Osteoblast (primary cell): Measurements from ENCODE around the gene TTYH3. TPM values are rescaled to one million over a fixed set of nuclear protein-coding genes. Genes with fewer than 3 reads are reported as not detected.
A peak's percentile ranks its signal among the peaks of the same experiment; 100 is the strongest.

Experiments used
- DNase-seq: peaks from one replicate; pipeline ENCODE4 v3.0.0; 2011; ENCODE audit warnings: low spot score, mixed read lengths; ENCODE audit not compliant: insufficient read length; ENCODE audit errors: missing footprints
- H2AFZ ChIP-seq: 2 replicates; pipeline ENCODE4 v1.6.0; 2011; ENCODE audit warnings: mild to moderate bottlenecking, low read length
- H3K27ac ChIP-seq: 2 replicates; pipeline ENCODE4 v1.5.1; 2011; ENCODE audit warnings: mild to moderate bottlenecking, low read depth, low read length, moderate library complexity
- H3K27me3 ChIP-seq: 2 replicates; pipeline ENCODE4 v1.6.0; 2012; ENCODE audit warnings: mild to moderate bottlenecking, control low read depth, inconsistent platforms, low read length, moderate library complexity; ENCODE audit not compliant: insufficient read depth
- H3K36me3 ChIP-seq: 2 replicates; pipeline ENCODE4 v1.5.1; 2011; ENCODE audit warnings: mild to moderate bottlenecking, low read length, control low read depth, moderate library complexity; ENCODE audit not compliant: insufficient read depth
- H3K4me1 ChIP-seq: 2 replicates; pipeline ENCODE4 v1.5.1; 2011; ENCODE audit warnings: mild to moderate bottlenecking, low read length, control low read depth, moderate library complexity; ENCODE audit not compliant: insufficient read depth
- H3K4me2 ChIP-seq: 2 replicates; pipeline ENCODE4 v1.6.0; 2011; ENCODE audit warnings: mild to moderate bottlenecking, low read length; ENCODE audit not compliant: insufficient read depth
- H3K4me3 ChIP-seq: fragments of 200-600 bp; sonication (generic); 3 replicates; pipeline ENCODE4 v1.5.1; 2012; ENCODE audit warnings: mild to moderate bottlenecking, low read length, inconsistent platforms; ENCODE audit not compliant: insufficient read depth
- H3K79me2 ChIP-seq: 2 replicates; pipeline ENCODE4 v1.6.0; 2012; ENCODE audit warnings: mild to moderate bottlenecking, low read length, control low read depth, inconsistent platforms; ENCODE audit not compliant: insufficient read depth
- H3K9me3 ChIP-seq: 2 replicates; pipeline ENCODE4 v1.5.1; 2011; ENCODE audit warnings: low read depth, low read length, control low read depth
- H4K20me1 ChIP-seq: 2 replicates; pipeline ENCODE4 v1.6.0; 2012; ENCODE audit warnings: mild to moderate bottlenecking, low read length, control low read depth; ENCODE audit not compliant: insufficient read depth
- CTCF ChIP-seq: IDR thresholded peaks from 2 replicates; pipeline ENCODE4 v1.5.1; 2011; ENCODE audit warnings: mild to moderate bottlenecking, low read depth, low read length, moderate library complexity; ENCODE audit errors: extremely low read depth
- total RNA-seq: library from RNA; depleted of rRNA; stranded (reverse); fragments of >200 nt; gene quantifications from 2 replicates; pipeline ENCODE4 v1.2.3, GENCODE V29; 2012

The TTYH3 gene
- total RNA-seq, 1 donor: 29.0 TPM

- H3K27me3 ChIP-seq: no peaks in the 10 kb centered on the region
- no peaks in the 10 kb centered on the region for H4K20me1 ChIP-seq
- no peak overlapping the region for H3K4me3 ChIP-seq
- TF ChIP-seq CTCF: no peak
- H2AFZ ChIP-seq: no peak overlapping the region
- H3K9me3 ChIP-seq: no peaks in the 10 kb centered on the region
- peaks cover 22% of the 10 kb centered on the region for H3K36me3 ChIP-seq
- DNase-seq: peak; percentile 62
- H3K79me2 ChIP-seq: no peaks in the 10 kb centered on the region
- H3K4me1 ChIP-seq: no peaks in the 10 kb centered on the region
- H3K27ac ChIP-seq: no peak overlapping the region
- H3K4me2 ChIP-seq: no peak overlapping the region
Measured at GRCh38 chr7:2598154-2598823, 33.5 kb upstream of the TTYH3 start.

GRCh38 chr7:2601065-2601464 is 30.7 kb upstream of the TTYH3 start:
- no peak overlapping the region for H2AFZ ChIP-seq
- TF ChIP-seq CTCF: no peak

DNA sequence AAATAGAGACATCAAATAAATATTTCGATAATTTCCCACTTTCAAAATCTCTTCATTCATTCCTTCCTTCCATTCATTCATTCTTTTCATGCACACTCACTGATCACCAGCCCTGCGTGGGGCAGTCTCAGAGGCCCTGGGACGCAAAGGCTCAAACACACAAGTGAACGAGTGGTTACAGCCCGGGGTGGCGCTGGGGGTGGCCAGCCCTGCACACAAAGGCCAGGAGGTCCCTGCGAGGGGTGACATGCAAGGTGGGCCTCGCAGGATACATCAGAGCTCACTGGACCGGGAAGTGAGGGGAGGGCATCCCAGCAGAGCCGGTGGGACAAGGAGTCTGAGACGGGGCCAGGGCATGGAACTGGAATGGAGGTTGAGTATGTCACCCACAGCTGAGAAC is 29.9 kb upstream of the TTYH3 start:
- Histone ChIP-seq H3K36me3 (peaks cover 14% of the 10 kb centered on the region), H3K27ac (no peak overlapping the region), H3K79me2 (no peaks in the 10 kb centered on the region), H3K9me3 (no peaks in the 10 kb centered on the region), H4K20me1 (no peaks in the 10 kb centered on the region), H3K27me3 (no peaks in the 10 kb centered on the region), H3K4me1 (no peaks in the 10 kb centered on the region), H3K4me2 (no peak overlapping the region), H2AFZ (no peak overlapping the region), H3K4me3 (no peak overlapping the region)
- no peak for TF ChIP-seq CTCF
- peak; percentile 78 for DNase-seq

More at GRCh38 chr7:2601065-2601464, 30.7 kb upstream of the TTYH3 start:
- H3K4me1 ChIP-seq: no peaks in the 10 kb centered on the region
- DNase-seq: peak; percentile 58
- no peaks in the 10 kb centered on the region for H3K9me3 ChIP-seq
- no peaks in the 10 kb centered on the region for H3K27me3 ChIP-seq
- no peak overlapping the region for H3K4me3 ChIP-seq
- H3K27ac ChIP-seq: no peak overlapping the region
- peaks cover 16% of the 10 kb centered on the region for H3K36me3 ChIP-seq
- no peak overlapping the region for H3K4me2 ChIP-seq
- no peaks in the 10 kb centered on the region for H3K79me2 ChIP-seq
- H4K20me1 ChIP-seq: no peaks in the 10 kb centered on the region

DNA sequence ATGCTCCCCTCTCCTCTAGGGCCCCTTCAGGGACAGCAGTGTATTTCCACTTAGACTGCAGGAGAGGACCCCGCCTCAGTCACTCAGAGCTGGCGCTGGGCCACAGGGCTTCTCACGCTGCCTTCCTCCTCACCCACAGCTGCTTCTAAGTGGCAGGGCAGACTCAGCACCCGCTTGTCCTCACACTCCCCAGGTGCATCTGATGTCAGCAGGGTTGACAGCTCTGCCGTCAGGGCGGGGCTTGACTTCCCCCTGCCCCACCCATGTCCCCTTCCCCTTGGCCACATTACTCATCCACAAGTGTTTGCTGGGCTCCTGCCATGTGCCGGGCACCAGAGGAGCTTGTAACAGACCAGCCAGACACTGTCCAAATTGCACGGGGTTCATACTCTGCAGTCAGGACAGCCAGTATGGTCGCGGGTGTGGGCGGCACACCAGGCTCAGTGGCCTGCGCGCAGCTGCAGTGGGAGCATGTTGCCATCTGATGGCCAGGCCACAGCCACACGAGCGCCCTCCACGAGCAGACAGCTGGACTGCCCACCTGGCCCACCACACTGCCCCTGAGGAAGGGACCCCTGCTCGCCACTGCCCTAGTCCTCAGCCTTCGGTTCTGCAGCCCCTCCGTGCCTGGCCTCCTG is 29.3 kb upstream of the TTYH3 start:
- Histone ChIP-seq H3K4me2 (no peak overlapping the region), H2AFZ (no peak overlapping the region), H3K4me1 (no peaks in the 10 kb centered on the region), H3K27ac (no peak overlapping the region), H3K36me3 (peaks cover 12% of the 10 kb centered on the region), H3K4me3 (no peak overlapping the region), H3K9me3 (no peaks in the 10 kb centered on the region), H4K20me1 (no peaks in the 10 kb centered on the region), H3K79me2 (no peaks in the 10 kb centered on the region), H3K27me3 (no peaks in the 10 kb centered on the region)
- peak; percentile 82 for DNase-seq
- no peak for TF ChIP-seq CTCF
